Activated B cell treated with CpG ODN at 0.5 μM for 24 hours (primary cell): Measurements from ENCODE around the gene MUC15. TPM values are rescaled to one million over a fixed set of nuclear protein-coding genes. Genes with fewer than 3 reads are reported as not detected.

Experiments used
- ATAC-seq: fragments of 200-7000 bp; cut with Tn5 transposase; one replicate; pipeline ENCODE4 v1.10.0; 2021; ENCODE audit warnings: low read depth, mild to moderate bottlenecking, moderate library complexity
- CTCF ChIA-PET: fragments of 350-600 bp; sonication (Branson Sonifier 250); formaldehyde crosslinking; loops from one replicate; lab custom pipeline; 2021; ENCODE audit warnings: antibody characterized with exemption; lab: Charles Lee
- POLR2A ChIA-PET: fragments of 350-600 bp; sonication (Branson Sonifier 250); formaldehyde crosslinking; loops from one replicate; lab custom pipeline; 2021; ENCODE audit warnings: antibody characterized with exemption; lab: Charles Lee
- DNase-seq: peaks from one replicate; pipeline ENCODE4 v3.0.0; 2022
- H3K27ac Mint-ChIP-seq: one replicate; pipeline ENCODE4 v1.8.0; 2020; ENCODE audit warnings: mixed read lengths
- H3K27me3 Mint-ChIP-seq: one replicate; pipeline ENCODE4 v1.8.0; 2021; ENCODE audit warnings: mixed read lengths
- H3K36me3 Mint-ChIP-seq: one replicate; pipeline ENCODE4 v1.8.0; 2021; ENCODE audit warnings: low read depth, mixed read lengths
- H3K4me1 Mint-ChIP-seq: one replicate; pipeline ENCODE4 v1.8.0; 2021; ENCODE audit warnings: mixed read lengths
- H3K4me3 Mint-ChIP-seq: one replicate; pipeline ENCODE4 v1.8.0; 2020; ENCODE audit warnings: mild to moderate bottlenecking, mixed read lengths
- H3K9me3 Mint-ChIP-seq: one replicate; pipeline ENCODE4 v1.8.0; 2020; ENCODE audit warnings: mixed read lengths
- CTCF ChIP-seq: fragments of 200-600 bp; IDR thresholded peaks from one replicate; pipeline ENCODE4 v1.8.0; 2022; ENCODE audit warnings: antibody characterized with exemption, mild to moderate bottlenecking
- intact Hi-C: fragments of 100-400 bp; cut with micrococcal nuclease; formaldehyde crosslinking; loops from one replicate; pipeline ENCODE4 v1.15.1; 2024
- total RNA-seq: library from RNA; stranded (reverse); gene quantifications from 2 replicates; pipeline ENCODE4 v1.2.3, GENCODE V29; 2022

Gene MUC15
- total RNA-seq, 1 donor from 2014 or later: not detected

GRCh38 chr11:26553182-26553581 lies 18.9 kb downstream of the MUC15 start:
- no peaks in the 10 kb centered on the region for H3K9me3 Mint-ChIP-seq
- H3K4me3 Mint-ChIP-seq: no peak overlapping the region
- intact Hi-C loops: no loop called here
- no peak overlapping the region for H3K27ac Mint-ChIP-seq
- no peaks in the 10 kb centered on the region for H3K27me3 Mint-ChIP-seq
- DNase-seq: no peak
- no peak for TF ChIP-seq CTCF
- ChIA-PET CTCF (no interaction called here), POLR2A (no interaction called here)
- H3K36me3 Mint-ChIP-seq: no peaks in the 10 kb centered on the region
- H3K4me1 Mint-ChIP-seq: no peaks in the 10 kb centered on the region
- ATAC-seq: no peak

- ATAC-seq (no peak), DNase-seq (no peak)
- H3K4me3 Mint-ChIP-seq: no peak overlapping the region
- intact Hi-C loops: no loop called here
- ChIA-PET CTCF (no interaction called here), POLR2A (no interaction called here)
- no peaks in the 10 kb centered on the region for H3K27me3 Mint-ChIP-seq
- no peaks in the 10 kb centered on the region for H3K4me1 Mint-ChIP-seq
- no peak for TF ChIP-seq CTCF
- no peaks in the 10 kb centered on the region for H3K9me3 Mint-ChIP-seq
- H3K27ac Mint-ChIP-seq: no peak overlapping the region
- H3K36me3 Mint-ChIP-seq: no peaks in the 10 kb centered on the region
Observed at GRCh38 chr11:26551186-26551801, 20.8 kb downstream of the MUC15 start.

- Mint-ChIP-seq H3K27me3 (no peaks in the 10 kb centered on the region), H3K4me1 (no peaks in the 10 kb centered on the region), H3K36me3 (no peaks in the 10 kb centered on the region), H3K4me3 (no peak overlapping the region), H3K27ac (no peak overlapping the region), H3K9me3 (no peaks in the 10 kb centered on the region)
- CTCF ChIA-PET: no interaction called here
- ATAC-seq: no peak
- POLR2A ChIA-PET: no interaction called here
- DNase-seq: no peak
- intact Hi-C loops: no loop called here
- no peak for TF ChIP-seq CTCF
Observed at GRCh38 chr11:26550022-26550421, 22.0 kb downstream of the MUC15 start.

- intact Hi-C loops: no loop called here
- ATAC-seq (no peak), DNase-seq (no peak)
- no peak overlapping the region for H3K27ac Mint-ChIP-seq
- TF ChIP-seq CTCF: no peak
- no peaks in the 10 kb centered on the region for H3K27me3 Mint-ChIP-seq
- no peaks in the 10 kb centered on the region for H3K36me3 Mint-ChIP-seq
- CTCF ChIA-PET: no interaction called here
- POLR2A ChIA-PET: no interaction called here
- no peaks in the 10 kb centered on the region for H3K9me3 Mint-ChIP-seq
- H3K4me3 Mint-ChIP-seq: no peak overlapping the region
- H3K4me1 Mint-ChIP-seq: no peaks in the 10 kb centered on the region
Observed at GRCh38 chr11:26549176-26549575, 22.9 kb downstream of the MUC15 start.

- H3K4me3 Mint-ChIP-seq: no peak overlapping the region
- H3K27me3 Mint-ChIP-seq: no peaks in the 10 kb centered on the region
- no peak for TF ChIP-seq CTCF
- no peak overlapping the region for H3K27ac Mint-ChIP-seq
- no peak for ATAC-seq
- peaks cover 6% of the 10 kb centered on the region for H3K9me3 Mint-ChIP-seq
- H3K36me3 Mint-ChIP-seq: no peaks in the 10 kb centered on the region
- H3K4me1 Mint-ChIP-seq: no peaks in the 10 kb centered on the region
- POLR2A ChIA-PET: no interaction called here
- intact Hi-C loops: no loop called here
- DNase-seq: no peak
- CTCF ChIA-PET: no interaction called here
Observed at GRCh38 chr11:26541870-26542269, 30.2 kb downstream of the MUC15 start.
